K562 (cell line): ENCODE measurements around the gene ENTPD8. TPM values are rescaled to one million over a fixed set of nuclear protein-coding genes. Genes with fewer than 3 reads are reported as not detected.

Experiments used
- ATF7 ChIP-seq: fragments of 450-650 bp; IDR thresholded peaks from 2 replicates; pipeline ENCODE4 v1.7.1; 2014; ENCODE audit warnings: mild to moderate bottlenecking, moderate library complexity
- TRIM24 ChIP-seq, 2 experiments: fragments of 450-650 bp; IDR thresholded peaks; 2 replicates each; pipeline ENCODE4 v1.6.1; 2016
- ZNF76 ChIP-seq: fragments of 250-450 bp; sonication (Bioruptor Pico); IDR thresholded peaks from 2 replicates; pipeline ENCODE4 v1.4.0; 2020; ENCODE audit warnings: mild to moderate bottlenecking, moderate library complexity, borderline replicate concordance
- polyA plus RNA-seq, 8 experiments: library from polyadenylated mRNA; depleted of rRNA in 4 of 8; stranded (reverse) in 5 of 8; unstranded in 3 of 8; fragments of >200 nt; fragmentation: Nextera tagmentation in 2 of 8; fragmentation: Illumina TruSeq in 1 of 8; extraction: Ambion mirVana in 2 of 8; extraction: Trizol in 1 of 8; gene quantifications; 2 replicates each; pipeline versions ENCODE4 v1.2.1 to v1.2.3, GENCODE V29; 2011 to 2014; ENCODE audit warnings: inconsistent platforms in 1 of 8, missing spikeins in 1 of 8
- total RNA-seq, 7 experiments: library from RNA; depleted of rRNA in 6 of 7; stranded (reverse); fragments of >200 nt in 6 of 7; fragmentation: Illumina TruSeq in 2 of 7; extraction: Trizol in 2 of 7; gene quantifications; 2 replicates each; pipeline versions ENCODE4 v1.2.1 to v1.2.3, GENCODE V29; 2011 to 2021; ENCODE audit warnings: low replicate concordance in 1 of 7
- TF ChIP-seq, protein P1 (sequence below): sonication (generic); formaldehyde crosslinking; IDR thresholded peaks from 2 replicates; pipeline ENCODE4 v1.8.0; 2022; ENCODE audit warnings: mild to moderate bottlenecking, missing genetic modification reagents

The ENTPD8 gene
- total and polyA plus RNA-seq, 9 of the 15 experiments (the other 6 are each of a cell fraction or from before 2014, with no cell fraction given), result 0.06 to 0.27 (median 0.19) TPM; not detected in 5

DNA sequence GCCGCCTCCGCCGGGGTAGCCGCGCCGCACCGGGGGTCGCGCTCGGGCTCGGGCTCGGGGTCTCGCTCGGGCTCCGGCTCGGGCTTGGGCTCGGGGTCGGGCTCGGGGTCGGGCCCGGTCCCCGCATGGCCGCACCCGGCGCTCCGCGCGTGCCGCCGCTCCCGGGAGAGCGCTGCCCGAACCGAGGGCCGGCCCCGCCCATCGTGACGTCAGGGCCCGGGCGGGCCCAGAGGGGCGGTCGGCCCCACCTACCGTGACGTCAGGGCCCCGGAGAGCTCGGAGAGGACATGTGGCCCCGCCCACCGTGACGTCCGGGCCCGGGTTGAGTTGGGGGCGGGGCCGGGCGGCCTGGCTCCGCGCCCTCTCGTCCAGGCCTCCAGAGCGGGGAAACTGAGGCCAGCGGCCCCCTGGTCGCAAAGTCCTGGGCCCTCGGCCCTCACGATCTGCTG, 18.0 kb upstream of the ENTPD8 start, which contains the start of gene NSMF (continued):
- TF ChIP-seq, protein P1, sequence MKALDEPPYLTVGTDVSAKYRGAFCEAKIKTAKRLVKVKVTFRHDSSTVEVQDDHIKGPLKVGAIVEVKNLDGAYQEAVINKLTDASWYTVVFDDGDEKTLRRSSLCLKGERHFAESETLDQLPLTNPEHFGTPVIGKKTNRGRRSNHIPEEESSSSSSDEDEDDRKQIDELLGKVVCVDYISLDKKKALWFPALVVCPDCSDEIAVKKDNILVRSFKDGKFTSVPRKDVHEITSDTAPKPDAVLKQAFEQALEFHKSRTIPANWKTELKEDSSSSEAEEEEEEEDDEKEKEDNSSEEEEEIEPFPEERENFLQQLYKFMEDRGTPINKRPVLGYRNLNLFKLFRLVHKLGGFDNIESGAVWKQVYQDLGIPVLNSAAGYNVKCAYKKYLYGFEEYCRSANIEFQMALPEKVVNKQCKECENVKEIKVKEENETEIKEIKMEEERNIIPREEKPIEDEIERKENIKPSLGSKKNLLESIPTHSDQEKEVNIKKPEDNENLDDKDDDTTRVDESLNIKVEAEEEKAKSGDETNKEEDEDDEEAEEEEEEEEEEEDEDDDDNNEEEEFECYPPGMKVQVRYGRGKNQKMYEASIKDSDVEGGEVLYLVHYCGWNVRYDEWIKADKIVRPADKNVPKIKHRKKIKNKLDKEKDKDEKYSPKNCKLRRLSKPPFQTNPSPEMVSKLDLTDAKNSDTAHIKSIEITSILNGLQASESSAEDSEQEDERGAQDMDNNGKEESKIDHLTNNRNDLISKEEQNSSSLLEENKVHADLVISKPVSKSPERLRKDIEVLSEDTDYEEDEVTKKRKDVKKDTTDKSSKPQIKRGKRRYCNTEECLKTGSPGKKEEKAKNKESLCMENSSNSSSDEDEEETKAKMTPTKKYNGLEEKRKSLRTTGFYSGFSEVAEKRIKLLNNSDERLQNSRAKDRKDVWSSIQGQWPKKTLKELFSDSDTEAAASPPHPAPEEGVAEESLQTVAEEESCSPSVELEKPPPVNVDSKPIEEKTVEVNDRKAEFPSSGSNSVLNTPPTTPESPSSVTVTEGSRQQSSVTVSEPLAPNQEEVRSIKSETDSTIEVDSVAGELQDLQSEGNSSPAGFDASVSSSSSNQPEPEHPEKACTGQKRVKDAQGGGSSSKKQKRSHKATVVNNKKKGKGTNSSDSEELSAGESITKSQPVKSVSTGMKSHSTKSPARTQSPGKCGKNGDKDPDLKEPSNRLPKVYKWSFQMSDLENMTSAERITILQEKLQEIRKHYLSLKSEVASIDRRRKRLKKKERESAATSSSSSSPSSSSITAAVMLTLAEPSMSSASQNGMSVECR (CRISPR knock-in tag), result no peak
- TF ChIP-seq TRIM24 (IDR thresholded peaks at IDR 0.05), result no peak
- TF ChIP-seq ZNF76 (CRISPR knock-in tag), result no peak
- TF ChIP-seq ATF7, result peak; percentile 96
